Breast epithelium (tissue), 4 donors: ENCODE measurements around the gene CARS2. TPM values are rescaled to one million over a fixed set of nuclear protein-coding genes. Genes with fewer than 3 reads are reported as not detected.

Source experiments
- DNase-seq, 2 donors: peaks; one replicate each; pipeline ENCODE4 v3.0.0-alpha.2; 2019; ENCODE audit warnings: low spot score in 2 of 2
- H3K27ac ChIP-seq, 2 donors: fragments of 200-600 bp; sonication (generic) in 1 of 2; one replicate each; pipeline ENCODE4 v1.5.1; 2016 to 2019; ENCODE audit warnings: mild to moderate bottlenecking in 1 of 2
- H3K27me3 ChIP-seq, 2 donors: fragments of 200-600 bp; sonication (generic) in 1 of 2; one replicate each; pipeline versions ENCODE4 v1.5.1 to v1.6.0; 2017 to 2019; ENCODE audit warnings: control low read depth in 1 of 2, mild to moderate bottlenecking in 1 of 2
- H3K36me3 ChIP-seq: fragments of 200-600 bp; one replicate; pipeline ENCODE4 v1.5.1; 2019
- H3K4me1 ChIP-seq, 2 donors: fragments of 200-600 bp; sonication (generic); one replicate each; pipeline ENCODE4 v1.5.1; 2016 to 2019; ENCODE audit warnings: control low read depth in 1 of 2
- H3K4me3 ChIP-seq, 3 donors: fragments of 200-600 bp; sonication (generic); 1 replicate in 2 of 3; 2 replicates in 1 of 3; pipeline ENCODE4 v1.5.1; 2016 to 2019; ENCODE audit warnings: mild to moderate bottlenecking in 3 of 3, moderate library complexity in 2 of 3
- H3K9me3 ChIP-seq, 2 donors: fragments of 200-600 bp; sonication (generic) in 1 of 2; one replicate each; pipeline ENCODE4 v1.5.1; 2016 to 2019; ENCODE audit warnings: control low read depth in 1 of 2
- POLR2A ChIP-seq: fragments of 450-650 bp; IDR thresholded peaks from one replicate; pipeline ENCODE4 v1.6.1; 2016; ENCODE audit warnings: antibody characterized with exemption, mild to moderate bottlenecking, moderate library complexity
- POLR2AphosphoS5 ChIP-seq, 3 donors: sonication (generic); formaldehyde crosslinking; IDR thresholded peaks; one replicate each; pipeline ENCODE4 v1.6.1; 2017; ENCODE audit warnings: antibody characterized with exemption in 3 of 3
- intact Hi-C: fragments of 100-400 bp; cut with DNase I; formaldehyde crosslinking; loops from one replicate; pipeline ENCODE4 v1.15.1; 2023; ENCODE audit warnings: low total_unique reads
- total RNA-seq, 3 donors: library from RNA; depleted of rRNA; stranded (reverse); fragments of >200 nt; gene quantifications; one replicate each; pipeline ENCODE4 v1.1.0, GENCODE V29; 2016
- TF ChIP-seq, protein P1 (sequence below), 3 donors: fragments of 450-650 bp; IDR thresholded peaks; one replicate each; pipeline ENCODE4 v1.5.1; 2016 to 2017; ENCODE audit warnings: antibody characterized with exemption in 3 of 3, mild to moderate bottlenecking in 3 of 3, moderate library complexity in 3 of 3

The CARS2 gene
- total RNA-seq, 3 donors from 2014 or later = 59.8 to 79.8 (median 61.6) TPM

DNA sequence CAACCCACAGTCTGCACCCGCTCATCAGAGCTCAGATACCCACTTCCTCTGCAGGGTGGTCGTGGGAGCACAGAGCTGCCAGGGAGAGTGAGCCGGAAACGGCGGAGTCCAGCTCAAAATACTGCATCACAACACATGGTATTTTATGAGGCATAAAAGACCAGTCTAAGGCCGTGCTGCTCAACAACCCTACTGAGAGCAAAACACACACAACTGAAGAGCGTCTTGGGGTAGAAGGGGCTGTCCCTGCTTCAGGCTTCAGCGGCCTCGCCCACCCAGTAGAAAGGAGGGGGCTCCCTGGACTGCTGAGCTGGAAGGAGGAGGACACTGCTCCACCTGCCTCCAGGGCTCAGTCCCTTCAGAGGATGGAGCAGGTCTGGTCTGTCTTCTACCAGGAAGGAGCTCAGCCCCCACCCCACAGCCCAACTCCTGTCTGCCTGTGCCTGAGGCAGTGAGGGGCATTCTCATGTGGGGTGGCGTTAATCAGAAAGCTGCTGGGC lies 53.6 kb downstream of the CARS2 start:
- Histone ChIP-seq H3K27me3 (no peaks in the 10 kb centered on the region), H3K27ac (no peak overlapping the region), H3K4me1 (no peaks in the 10 kb centered on the region), H3K36me3 (no peaks in the 10 kb centered on the region), H3K9me3 (no peaks in the 10 kb centered on the region), H3K4me3 (no peak overlapping the region)
- DNase-seq = no peak
- TF ChIP-seq POLR2AphosphoS5 (IDR thresholded peaks at IDR 0.05) = no peak
- TF ChIP-seq POLR2A = no peak
- TF ChIP-seq, protein P1, sequence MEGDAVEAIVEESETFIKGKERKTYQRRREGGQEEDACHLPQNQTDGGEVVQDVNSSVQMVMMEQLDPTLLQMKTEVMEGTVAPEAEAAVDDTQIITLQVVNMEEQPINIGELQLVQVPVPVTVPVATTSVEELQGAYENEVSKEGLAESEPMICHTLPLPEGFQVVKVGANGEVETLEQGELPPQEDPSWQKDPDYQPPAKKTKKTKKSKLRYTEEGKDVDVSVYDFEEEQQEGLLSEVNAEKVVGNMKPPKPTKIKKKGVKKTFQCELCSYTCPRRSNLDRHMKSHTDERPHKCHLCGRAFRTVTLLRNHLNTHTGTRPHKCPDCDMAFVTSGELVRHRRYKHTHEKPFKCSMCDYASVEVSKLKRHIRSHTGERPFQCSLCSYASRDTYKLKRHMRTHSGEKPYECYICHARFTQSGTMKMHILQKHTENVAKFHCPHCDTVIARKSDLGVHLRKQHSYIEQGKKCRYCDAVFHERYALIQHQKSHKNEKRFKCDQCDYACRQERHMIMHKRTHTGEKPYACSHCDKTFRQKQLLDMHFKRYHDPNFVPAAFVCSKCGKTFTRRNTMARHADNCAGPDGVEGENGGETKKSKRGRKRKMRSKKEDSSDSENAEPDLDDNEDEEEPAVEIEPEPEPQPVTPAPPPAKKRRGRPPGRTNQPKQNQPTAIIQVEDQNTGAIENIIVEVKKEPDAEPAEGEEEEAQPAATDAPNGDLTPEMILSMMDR (IDR thresholded peaks at IDR 0.05) = no peak
- intact Hi-C loops = no loop called here

DNA sequence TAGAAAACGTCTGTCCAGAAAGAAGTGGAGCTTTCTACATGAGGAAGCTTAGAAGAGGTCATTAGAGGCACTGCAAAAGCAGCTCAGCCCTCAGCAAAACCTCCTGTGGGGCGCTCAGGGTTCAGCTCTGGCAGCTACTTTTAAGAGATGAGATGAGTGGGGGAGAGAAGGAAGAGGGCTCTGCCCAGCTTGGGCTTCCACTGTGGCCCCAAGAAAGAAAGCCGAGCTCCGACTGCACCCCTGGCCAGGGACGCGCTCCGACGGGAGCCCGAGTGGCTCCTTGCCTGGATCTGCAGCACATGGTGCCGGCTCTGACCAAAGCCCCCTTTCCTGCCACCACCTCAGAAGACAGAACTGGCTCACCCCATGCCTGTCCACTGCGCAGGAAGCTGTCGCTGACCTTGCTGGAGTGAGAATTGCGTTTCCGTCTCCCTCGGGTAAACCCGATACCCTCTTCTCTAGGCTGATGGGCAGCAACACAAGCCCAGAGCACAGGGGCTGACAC lies 54.1 kb downstream of the CARS2 start:
- Histone ChIP-seq H3K4me1 (no peaks in the 10 kb centered on the region), H3K27ac (no peak overlapping the region), H3K27me3 (no peaks in the 10 kb centered on the region), H3K36me3 (no peaks in the 10 kb centered on the region), H3K9me3 (no peaks in the 10 kb centered on the region), H3K4me3 (no peak overlapping the region)
- intact Hi-C loops = no loop called here
- no peak for DNase-seq
- TF ChIP-seq, protein P1 (IDR thresholded peaks at IDR 0.05) = no peak
- TF ChIP-seq POLR2A (no peak), POLR2AphosphoS5 (IDR thresholded peaks at IDR 0.05) (no peak)

DNA sequence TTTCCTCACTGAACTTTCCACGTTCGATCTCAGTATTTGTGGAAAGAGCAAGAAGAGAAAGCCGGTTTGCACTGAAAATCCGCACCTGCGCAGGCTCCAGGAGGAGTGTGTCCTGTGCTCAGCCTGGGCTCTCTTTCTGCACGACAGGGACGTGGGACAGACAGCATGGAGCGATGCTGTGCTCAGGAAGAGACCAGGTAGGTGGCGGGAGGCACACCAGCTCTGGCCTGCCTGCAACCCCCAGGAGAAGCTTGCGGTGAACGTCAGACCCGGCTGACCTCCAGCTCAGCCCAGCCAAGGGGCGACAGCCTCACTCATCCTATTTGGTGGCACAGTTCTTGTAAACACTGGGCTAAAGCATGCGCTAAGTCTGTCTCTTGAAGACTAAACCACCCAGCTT lies 54.6 kb downstream of the CARS2 start:
- no peak overlapping the region for H3K4me3 ChIP-seq
- TF ChIP-seq POLR2AphosphoS5 (IDR thresholded peaks at IDR 0.05) = no peak
- no peak for TF ChIP-seq POLR2A
- TF ChIP-seq, protein P1 (IDR thresholded peaks at IDR 0.05) = no peak
- DNase-seq = no peak
- no peaks in the 10 kb centered on the region for H3K36me3 ChIP-seq
- no peaks in the 10 kb centered on the region for H3K27me3 ChIP-seq
- H3K4me1 ChIP-seq = no peaks in the 10 kb centered on the region
- intact Hi-C loops = no loop called here
- no peak overlapping the region for H3K27ac ChIP-seq
- H3K9me3 ChIP-seq = no peaks in the 10 kb centered on the region

DNA sequence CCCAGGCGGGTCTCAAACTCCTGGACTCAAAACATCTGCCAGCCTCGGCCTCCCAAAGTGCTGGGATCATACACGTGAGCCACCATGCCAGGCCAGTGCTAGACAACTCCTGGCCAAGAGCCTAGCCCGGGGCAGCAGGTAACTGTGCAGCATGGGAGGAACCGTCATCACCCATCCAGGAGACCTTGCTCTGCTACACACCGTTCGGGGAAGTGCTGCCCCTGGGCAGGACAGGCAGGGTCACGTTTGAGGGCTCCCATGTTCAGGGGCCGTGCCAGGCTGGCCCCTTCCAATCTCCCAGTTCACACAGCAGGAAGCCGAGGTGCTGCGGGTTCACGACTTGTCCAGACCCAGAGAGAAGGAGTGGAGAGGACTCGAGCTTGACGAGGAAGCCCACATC lies 55.5 kb downstream of the CARS2 start:
- Histone ChIP-seq H3K36me3 (no peaks in the 10 kb centered on the region), H3K27ac (no peak overlapping the region), H3K27me3 (no peaks in the 10 kb centered on the region), H3K9me3 (no peaks in the 10 kb centered on the region), H3K4me1 (no peaks in the 10 kb centered on the region), H3K4me3 (no peak overlapping the region)
- TF ChIP-seq, protein P1 (IDR thresholded peaks at IDR 0.05) = no peak
- TF ChIP-seq POLR2AphosphoS5 (IDR thresholded peaks at IDR 0.05) (no peak), POLR2A (no peak)
- no peak for DNase-seq
- intact Hi-C loops = no loop called here

DNA sequence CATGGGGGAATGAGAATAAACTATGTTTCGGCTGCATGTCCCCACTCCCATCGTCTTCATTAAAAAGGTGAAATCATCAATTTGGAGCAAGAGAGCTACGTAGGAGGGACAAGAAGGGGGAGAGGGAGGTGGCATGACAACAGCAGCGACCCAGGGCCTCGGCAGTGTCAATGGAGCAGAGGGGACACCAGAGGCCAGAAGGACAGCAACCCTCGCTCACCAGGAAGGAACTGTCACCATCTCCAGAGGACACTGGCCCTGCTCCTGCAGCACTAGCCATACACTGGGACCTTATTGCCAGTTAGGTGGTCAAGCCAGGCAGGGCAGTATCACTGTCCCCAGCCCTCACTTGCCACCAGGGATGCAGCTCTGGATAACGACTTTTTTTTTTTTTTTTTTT lies 56.4 kb downstream of the CARS2 start:
- H3K9me3 ChIP-seq = no peaks in the 10 kb centered on the region
- TF ChIP-seq, protein P1 (IDR thresholded peaks at IDR 0.05) = no peak
- no peak for TF ChIP-seq POLR2AphosphoS5 (IDR thresholded peaks at IDR 0.05)
- TF ChIP-seq POLR2A = no peak
- no peak for DNase-seq
- no peaks in the 10 kb centered on the region for H3K36me3 ChIP-seq
- intact Hi-C loops = loop anchor here (10.0 kb wide), 1 partner anchor 1525 kb away; no protein-coding TSS in a partner anchor
- no peaks in the 10 kb centered on the region for H3K4me1 ChIP-seq
- H3K4me3 ChIP-seq = no peak overlapping the region
- no peak overlapping the region for H3K27ac ChIP-seq
- no peaks in the 10 kb centered on the region for H3K27me3 ChIP-seq
